Loucy (cell line): ENCODE measurements around the gene GOLGA7B.
"Not testable (repeated sequence)": the region's sequence is repeated elsewhere in the genome, so short reads cannot be mapped to it uniquely, and the experiment has no call there.

Experiments used
- H2AFZ ChIP-seq: fragments of 200-600 bp; sonication (generic); 2 replicates; pipeline ENCODE4 v1.6.0; 2016; ENCODE audit warnings: antibody characterized with exemption, mild to moderate bottlenecking, low read length, moderate library complexity
- H3F3A ChIP-seq: fragments of 200-600 bp; 2 replicates; pipeline ENCODE4 v1.6.0; 2016; ENCODE audit warnings: antibody characterized with exemption, low read depth, mild to moderate bottlenecking
- H3K27me3 ChIP-seq: fragments of 200-600 bp; sonication (generic); 2 replicates; pipeline ENCODE4 v1.6.1; 2014; ENCODE audit warnings: low read length, mild to moderate bottlenecking; ENCODE audit not compliant: insufficient read depth, poor library complexity, severe bottlenecking
- H3K36me3 ChIP-seq: fragments of 200-600 bp; sonication (generic); 2 replicates; pipeline ENCODE4 v1.6.1; 2016; ENCODE audit warnings: low read length; ENCODE audit not compliant: insufficient read depth
- H3K4me1 ChIP-seq: fragments of 200-600 bp; sonication (generic); 2 replicates; pipeline ENCODE4 v1.5.1; 2014; ENCODE audit warnings: low read length, mild to moderate bottlenecking; ENCODE audit not compliant: insufficient read depth, poor library complexity, severe bottlenecking
- H3K4me2 ChIP-seq: fragments of 200-600 bp; sonication (generic); 2 replicates; pipeline ENCODE4 v1.6.0; 2014; ENCODE audit warnings: antibody characterized with exemption, low read length, low read depth, mild to moderate bottlenecking; ENCODE audit not compliant: poor library complexity, severe bottlenecking
- H3K4me3 ChIP-seq: fragments of 200-600 bp; sonication (generic); 2 replicates; pipeline ENCODE4 v1.5.1; 2014; ENCODE audit warnings: low read length, mild to moderate bottlenecking, mixed read lengths; ENCODE audit not compliant: poor library complexity, severe bottlenecking
- H3K79me2 ChIP-seq: fragments of 200-600 bp; sonication (generic); 2 replicates; pipeline ENCODE4 v1.6.1; 2014; ENCODE audit warnings: low read length; ENCODE audit not compliant: insufficient read depth
- H3K9ac ChIP-seq: fragments of 200-600 bp; sonication (generic); 2 replicates; pipeline ENCODE4 v1.6.0; 2014; ENCODE audit warnings: mild to moderate bottlenecking, low read depth, low read length, moderate library complexity; ENCODE audit not compliant: poor library complexity, severe bottlenecking
- H3K9me2 ChIP-seq: fragments of 200-600 bp; sonication (generic); replicated peaks from 2 replicates; pipeline ENCODE4 v1.6.1; 2016; ENCODE audit warnings: low read depth, low read length, mixed read lengths
- H3K9me3 ChIP-seq: fragments of 200-600 bp; sonication (generic); 2 replicates; pipeline ENCODE4 v1.6.1; 2014; ENCODE audit warnings: mild to moderate bottlenecking, antibody characterized with exemption, low read length, low read depth; ENCODE audit not compliant: insufficient read depth
- H4K20me1 ChIP-seq: fragments of 200-600 bp; sonication (generic); 2 replicates; pipeline ENCODE4 v1.6.0; 2014; ENCODE audit warnings: antibody characterized with exemption, low read length, mild to moderate bottlenecking; ENCODE audit not compliant: insufficient read depth, poor library complexity, severe bottlenecking
- CTCF ChIP-seq: fragments of 200-600 bp; sonication (generic); conservative IDR thresholded peaks from 2 replicates; pipeline ENCODE4 v1.5.1; 2014; ENCODE audit warnings: mild to moderate bottlenecking, antibody characterized with exemption, low read length
- EZH2phosphoT487 ChIP-seq: fragments of 200-600 bp; IDR thresholded peaks from 2 replicates; pipeline ENCODE4 v1.6.1; 2018; ENCODE audit warnings: antibody characterized with exemption, mild to moderate bottlenecking, moderate library complexity, borderline replicate concordance

The GOLGA7B gene

GRCh38 chr10:97842656-97843280, 6.9 kb upstream of the GOLGA7B start:
- no peak overlapping the region for H2AFZ ChIP-seq
- no peak overlapping the region for H3K4me2 ChIP-seq
- no peaks in the 10 kb centered on the region for H3K4me1 ChIP-seq

GRCh38 chr10:97843281-97843671, 6.4 kb upstream of the GOLGA7B start:
- H3K4me1 ChIP-seq, result no peaks in the 10 kb centered on the region
- TF ChIP-seq EZH2phosphoT487 (no peak), CTCF (no peak)
- no peaks in the 10 kb centered on the region for H3K36me3 ChIP-seq
- no peaks in the 10 kb centered on the region for H3F3A ChIP-seq
- H3K4me2 ChIP-seq, result no peak overlapping the region
- no peaks in the 10 kb centered on the region for H3K9me3 ChIP-seq
- no peaks in the 10 kb centered on the region for H4K20me1 ChIP-seq
- no peak overlapping the region for H3K4me3 ChIP-seq
- H2AFZ ChIP-seq, result no peak overlapping the region
- no peaks in the 10 kb centered on the region for H3K79me2 ChIP-seq
- H3K9me2 ChIP-seq, result no peaks in the 10 kb centered on the region
- H3K27me3 ChIP-seq, result no peaks in the 10 kb centered on the region
- H3K9ac ChIP-seq, result no peak overlapping the region

More at GRCh38 chr10:97842656-97843280, 6.9 kb upstream of the GOLGA7B start:
- Histone ChIP-seq H3K9ac (no peak overlapping the region), H3K9me2 (no peaks in the 10 kb centered on the region), H3K9me3 (no peaks in the 10 kb centered on the region), H3K36me3 (no peaks in the 10 kb centered on the region), H3K79me2 (no peaks in the 10 kb centered on the region), H4K20me1 (no peaks in the 10 kb centered on the region), H3F3A (no peaks in the 10 kb centered on the region), H3K4me3 (no peak overlapping the region), H3K27me3 (no peaks in the 10 kb centered on the region)
- TF ChIP-seq CTCF, result no peak
- TF ChIP-seq EZH2phosphoT487, result no peak

- not testable (repeated sequence) for H3K9ac ChIP-seq, H3K9me3 ChIP-seq, H3K27me3 ChIP-seq, H2AFZ ChIP-seq, H3K4me1 ChIP-seq, H3K79me2 ChIP-seq, H3K36me3 ChIP-seq, H3K4me2 ChIP-seq, H3F3A ChIP-seq, H3K4me3 ChIP-seq, H3K9me2 ChIP-seq, H4K20me1 ChIP-seq
These were observed 5.7 kb upstream of the GOLGA7B start for GRCh38 chr10:97843972-97844371.

GRCh38 chr10:97844678-97845077, 5.0 kb upstream of the GOLGA7B start:
- no peaks in the 10 kb centered on the region for H3K36me3 ChIP-seq
- no peaks in the 10 kb centered on the region for H3K9me3 ChIP-seq
- no peak overlapping the region for H3K4me2 ChIP-seq
- H3K27me3 ChIP-seq, result no peaks in the 10 kb centered on the region
- no peaks in the 10 kb centered on the region for H3F3A ChIP-seq
- H3K9me2 ChIP-seq, result no peaks in the 10 kb centered on the region
- H3K79me2 ChIP-seq, result no peaks in the 10 kb centered on the region
- H3K4me3 ChIP-seq, result no peak overlapping the region
- H3K4me1 ChIP-seq, result peaks cover 5% of the 10 kb centered on the region
- no peaks in the 10 kb centered on the region for H4K20me1 ChIP-seq
- no peak for TF ChIP-seq CTCF
- TF ChIP-seq EZH2phosphoT487, result no peak
- H2AFZ ChIP-seq, result no peak overlapping the region
- no peak overlapping the region for H3K9ac ChIP-seq
